T-helper 1 cell treated with Interleukin-12 subunit alpha and Interleukin-12 subunit beta and Interleukin-4 antibody, amounts not matched to agents 30 ng/mL and 1 ng/mL, for 36 hours (primary cell): ENCODE measurements around the gene PADI3. TPM values are rescaled to one million over a fixed set of nuclear protein-coding genes. Genes with fewer than 3 reads are reported as not detected.

ENCODE experiments used
- intact Hi-C: fragments of 100-400 bp; cut with micrococcal nuclease; formaldehyde crosslinking; loops from one replicate; pipeline ENCODE4 v1.15.1; 2024
- total RNA-seq: library from RNA; stranded (reverse); gene quantifications from 2 replicates; pipeline ENCODE4 v1.2.3, GENCODE V29; 2022

Gene PADI3
- total RNA-seq, 1 donor from 2014 or later, result not detected

DNA sequence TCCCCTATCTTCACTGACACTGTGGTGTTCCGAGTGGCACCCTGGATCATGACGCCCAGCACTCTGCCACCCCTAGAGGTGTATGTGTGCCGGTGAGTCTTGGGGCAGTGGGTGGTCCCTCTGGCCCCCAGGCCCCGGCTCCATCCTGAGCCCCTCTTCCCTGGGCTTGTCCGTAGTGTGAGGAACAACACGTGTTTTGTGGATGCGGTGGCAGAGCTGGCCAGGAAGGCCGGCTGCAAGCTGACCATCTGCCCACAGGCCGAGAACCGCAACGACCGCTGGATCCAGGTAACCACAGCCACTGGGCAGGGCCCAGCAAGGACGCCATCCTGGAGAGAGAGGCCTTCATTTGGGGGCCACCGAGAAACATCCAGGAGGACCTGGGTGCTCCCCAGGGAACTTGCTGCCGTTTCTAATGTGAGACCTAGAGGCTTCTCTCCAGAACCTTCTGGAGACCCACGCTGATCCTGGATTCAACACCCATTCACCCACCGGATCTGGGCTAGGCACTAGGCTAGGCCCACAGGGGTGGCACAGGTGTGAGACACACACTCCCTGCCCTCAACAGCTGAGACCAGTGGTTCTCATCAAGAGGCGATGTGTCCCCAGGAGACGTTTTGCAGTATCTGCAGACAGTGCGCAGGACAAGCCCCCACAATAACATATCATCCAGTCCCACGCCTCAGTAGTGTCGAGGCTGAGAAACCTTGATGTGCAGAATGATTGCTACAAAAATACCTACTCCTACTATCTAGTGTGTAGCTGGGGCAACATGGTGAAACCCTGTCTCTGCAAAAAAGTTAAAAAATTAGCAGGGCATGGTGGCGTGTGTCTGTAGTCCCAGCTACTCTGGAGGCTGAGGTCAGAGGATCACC lies 22.2 kb downstream of the PADI3 start:
- intact Hi-C loops, result no loop called here

DNA sequence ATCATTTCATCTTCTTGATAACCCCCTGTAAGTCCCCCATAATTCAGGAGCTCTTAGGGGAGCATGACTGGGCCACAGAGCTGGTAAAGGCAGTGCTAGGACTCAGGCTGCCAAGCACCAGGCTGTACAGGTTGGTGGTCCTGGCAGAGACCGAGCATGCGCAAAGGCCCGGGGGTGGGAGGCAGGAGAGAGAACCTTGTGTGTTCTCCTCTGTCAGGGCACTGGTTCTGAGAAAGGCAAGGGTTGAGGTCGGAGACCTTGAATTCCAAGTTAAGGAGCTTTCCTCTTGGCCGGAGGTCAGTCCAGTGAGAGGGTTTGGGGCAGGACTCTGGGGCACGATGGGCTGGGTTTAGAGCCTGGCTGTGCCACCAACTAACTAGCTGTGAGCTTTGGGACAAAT lies 23.2 kb downstream of the PADI3 start:
- intact Hi-C loops, result no loop called here

DNA sequence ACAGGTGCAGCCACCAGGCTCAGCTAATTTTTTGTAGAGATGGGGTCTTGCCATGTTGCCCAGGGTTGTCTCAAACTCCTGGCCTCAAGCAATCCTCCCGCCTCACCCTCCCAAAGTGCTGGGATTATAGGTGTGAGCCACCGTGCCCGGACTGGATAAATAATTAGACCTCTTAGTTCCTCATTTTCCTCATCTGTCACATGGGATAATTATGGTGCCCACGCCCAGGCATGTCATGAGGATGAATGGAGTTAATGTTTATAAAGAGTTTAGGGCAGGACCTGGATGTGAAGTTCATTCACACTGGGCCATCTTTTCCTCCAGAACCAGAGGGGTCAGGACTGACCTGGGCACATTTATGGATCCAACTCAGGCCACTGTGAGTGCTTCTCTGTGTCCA lies 23.7 kb downstream of the PADI3 start:
- intact Hi-C loops, result no loop called here

DNA sequence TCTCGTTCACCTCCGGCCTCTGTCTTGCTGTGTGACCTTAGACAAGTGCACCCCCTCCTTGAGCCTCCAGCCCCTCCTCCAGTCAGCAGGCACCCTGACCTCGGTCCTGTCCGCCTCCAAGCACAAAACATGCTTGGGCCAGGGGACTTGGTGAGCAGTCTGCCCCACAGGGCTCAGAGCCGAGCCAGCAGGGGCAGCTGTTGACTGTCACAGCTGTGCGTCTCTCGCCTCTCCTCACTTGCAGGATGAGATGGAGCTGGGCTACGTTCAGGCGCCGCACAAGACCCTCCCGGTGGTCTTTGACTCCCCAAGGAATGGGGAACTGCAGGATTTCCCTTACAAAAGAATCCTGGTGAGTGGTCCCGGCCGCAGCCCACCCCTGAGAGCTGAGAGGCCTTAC lies 24.2 kb downstream of the PADI3 start:
- intact Hi-C loops, result no loop called here

DNA sequence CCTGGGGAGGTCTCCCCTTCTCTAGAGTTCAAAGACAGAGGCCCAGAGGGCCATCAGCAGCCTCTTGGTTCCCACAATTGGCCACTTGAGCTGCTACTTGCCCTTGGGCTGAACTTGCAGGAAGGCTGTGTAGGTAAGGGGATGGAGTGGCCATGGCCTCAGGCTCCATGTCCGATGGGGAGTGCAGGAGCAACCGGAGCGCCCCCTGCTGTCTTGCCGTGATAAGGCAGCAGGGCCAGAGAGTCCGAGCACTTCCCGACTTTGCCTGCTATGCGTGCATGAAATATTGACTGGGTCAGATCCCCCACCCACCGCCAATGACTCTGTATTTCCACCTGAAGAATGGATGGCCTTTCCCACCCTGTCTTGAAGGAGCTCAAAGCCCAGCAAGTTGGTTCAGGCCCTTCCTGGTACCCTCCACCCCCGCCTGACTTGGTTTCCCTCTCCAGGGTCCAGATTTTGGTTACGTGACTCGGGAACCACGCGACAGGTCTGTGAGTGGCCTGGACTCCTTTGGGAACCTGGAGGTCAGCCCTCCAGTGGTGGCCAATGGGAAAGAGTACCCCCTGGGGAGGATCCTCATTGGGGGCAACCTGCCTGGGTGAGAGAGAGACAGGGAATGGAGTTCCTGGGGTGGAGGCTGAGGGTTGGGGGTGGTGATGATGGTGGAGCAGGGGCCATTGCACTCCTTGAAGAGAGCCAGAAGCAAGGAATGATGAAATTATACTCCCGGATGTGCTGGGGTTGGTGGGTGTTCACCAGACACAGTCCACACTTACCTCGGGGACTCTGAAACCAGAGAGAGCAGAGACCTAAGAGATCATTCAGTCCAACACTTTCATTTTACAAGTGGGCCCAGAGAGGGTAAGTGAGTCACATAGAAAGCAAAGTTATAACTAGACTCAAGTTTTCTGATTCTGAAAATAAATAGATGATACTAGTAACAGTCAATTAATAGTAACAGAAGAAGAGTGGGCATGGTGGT lies 25.6 kb downstream of the PADI3 start:
- intact Hi-C loops, result no loop called here

DNA sequence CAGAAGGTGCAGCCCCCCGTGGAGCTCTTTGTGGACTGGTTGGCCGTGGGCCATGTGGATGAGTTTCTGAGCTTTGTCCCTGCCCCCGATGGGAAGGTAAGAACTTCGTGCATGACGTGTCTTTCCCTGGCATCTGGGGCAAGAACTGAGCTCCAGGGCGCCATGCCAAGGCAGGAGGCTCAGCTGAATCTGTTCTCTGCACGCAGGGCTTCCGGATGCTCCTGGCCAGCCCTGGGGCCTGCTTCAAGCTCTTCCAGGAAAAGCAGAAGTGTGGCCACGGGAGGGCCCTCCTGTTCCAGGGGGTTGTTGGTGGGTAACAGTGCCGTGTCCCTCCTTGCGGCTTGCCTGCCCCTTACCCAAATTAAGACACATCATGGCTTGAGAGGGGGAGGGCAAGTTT lies 27.7 kb downstream of the PADI3 start:
- intact Hi-C loops, result no loop called here

DNA sequence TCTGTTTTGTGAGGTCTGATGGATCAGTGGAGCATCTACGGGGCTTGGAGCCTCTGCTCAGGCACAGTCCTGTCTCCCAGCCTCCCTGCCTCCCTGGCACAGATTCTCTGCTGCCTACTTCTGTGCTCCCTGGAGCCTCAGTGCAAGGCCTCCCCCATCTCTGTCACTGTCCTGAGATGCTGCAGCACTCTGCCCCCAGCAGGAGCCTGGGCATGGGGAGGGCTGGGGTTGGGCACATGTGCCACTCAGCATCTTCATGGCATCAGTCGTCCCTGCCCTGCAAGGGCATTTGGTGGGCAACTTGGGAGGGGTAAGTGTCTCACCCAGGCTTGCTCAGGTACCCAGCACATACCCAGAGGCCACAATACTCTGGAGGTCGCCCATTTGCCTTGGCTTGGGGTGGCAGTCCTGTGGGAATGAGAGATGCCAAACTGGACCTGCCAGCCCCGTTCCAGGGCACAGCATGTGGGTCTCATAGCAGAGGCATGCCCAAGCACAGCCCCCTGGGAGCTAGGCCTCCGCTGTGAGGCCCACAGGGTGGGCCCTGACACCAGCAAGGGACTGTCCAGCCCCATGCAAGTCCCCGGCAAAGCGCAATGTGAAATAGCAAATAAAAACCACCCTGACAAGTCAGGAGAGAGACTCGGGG lies 28.7 kb downstream of the PADI3 start:
- intact Hi-C loops, result no loop called here

DNA sequence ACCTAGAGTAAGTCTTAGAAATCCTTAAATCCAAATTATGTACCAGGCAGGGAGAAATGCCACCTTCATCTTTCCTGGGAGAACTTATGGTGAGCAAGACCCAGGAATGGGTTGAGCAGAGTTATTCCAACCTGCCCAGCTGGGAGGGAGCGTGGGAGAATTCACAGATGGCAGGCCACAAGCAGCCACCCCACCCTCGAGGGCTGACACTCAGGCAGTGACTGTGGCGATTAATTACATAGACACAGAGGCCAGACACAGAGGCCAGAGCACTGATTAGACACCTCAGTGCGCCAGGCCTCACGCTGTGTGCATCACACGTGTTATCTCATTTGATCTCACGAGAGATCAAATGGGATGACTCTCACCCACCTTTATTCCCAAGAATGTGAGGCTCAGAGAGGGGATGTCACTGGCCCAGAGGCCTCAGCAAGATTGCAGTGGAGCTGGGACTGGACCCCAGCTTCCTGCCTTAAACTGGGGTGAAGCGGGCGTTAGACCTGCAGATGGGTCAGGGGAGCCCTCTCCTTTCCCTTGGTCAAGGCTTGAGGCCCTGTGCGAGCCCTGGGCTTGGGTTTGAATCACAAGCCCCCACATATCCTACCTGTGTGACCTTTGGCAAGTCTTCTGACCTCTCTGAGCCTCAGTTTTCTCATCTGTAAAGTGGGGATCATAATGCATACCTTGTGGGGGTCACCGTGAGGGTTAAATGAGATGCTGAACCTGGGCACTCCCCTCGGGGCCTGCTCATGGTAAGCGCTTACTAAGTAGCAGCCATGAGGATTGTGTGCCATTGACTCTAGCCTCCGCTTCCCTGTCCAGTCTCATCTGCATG lies 30.3 kb downstream of the PADI3 start:
- intact Hi-C loops, result no loop called here

DNA sequence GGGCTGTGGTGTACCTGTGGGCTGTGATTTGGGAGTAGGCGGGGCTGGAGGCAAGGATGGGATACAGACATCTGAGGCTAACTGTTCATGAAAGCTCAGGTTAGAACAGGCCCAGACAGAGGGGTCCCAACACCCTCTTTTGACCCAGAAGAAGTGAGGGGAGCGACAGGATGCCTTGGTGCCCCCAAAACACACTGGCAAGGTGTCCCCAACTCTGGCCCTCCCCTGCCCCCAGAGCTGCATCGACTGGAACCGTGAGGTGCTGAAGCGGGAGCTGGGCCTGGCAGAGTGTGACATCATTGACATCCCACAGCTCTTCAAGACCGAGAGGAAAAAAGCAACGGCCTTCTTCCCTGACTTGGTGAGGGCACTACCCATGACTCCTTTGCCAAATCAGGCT lies 31.5 kb downstream of the PADI3 start:
- intact Hi-C loops, result no loop called here

DNA sequence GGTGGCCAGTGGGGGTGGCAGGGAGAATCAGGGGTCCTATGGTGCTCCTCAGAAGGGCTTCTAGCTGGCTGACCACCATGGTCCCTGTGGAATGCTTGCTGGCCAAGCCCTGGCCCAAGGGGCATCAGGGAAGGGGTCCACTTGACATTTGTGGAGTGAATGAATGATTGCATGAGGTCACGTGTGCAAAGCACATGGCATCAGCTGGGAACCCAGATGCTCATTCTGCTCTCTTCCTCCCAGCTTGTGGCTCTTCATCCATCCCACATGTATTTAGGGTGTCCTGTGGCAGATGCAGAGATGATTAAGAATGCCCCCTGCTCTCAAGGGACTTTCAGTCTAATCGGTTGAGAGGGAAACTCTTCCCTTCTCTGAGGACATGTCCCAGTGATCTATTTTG lies 32.0 kb downstream of the PADI3 start:
- intact Hi-C loops, result no loop called here

DNA sequence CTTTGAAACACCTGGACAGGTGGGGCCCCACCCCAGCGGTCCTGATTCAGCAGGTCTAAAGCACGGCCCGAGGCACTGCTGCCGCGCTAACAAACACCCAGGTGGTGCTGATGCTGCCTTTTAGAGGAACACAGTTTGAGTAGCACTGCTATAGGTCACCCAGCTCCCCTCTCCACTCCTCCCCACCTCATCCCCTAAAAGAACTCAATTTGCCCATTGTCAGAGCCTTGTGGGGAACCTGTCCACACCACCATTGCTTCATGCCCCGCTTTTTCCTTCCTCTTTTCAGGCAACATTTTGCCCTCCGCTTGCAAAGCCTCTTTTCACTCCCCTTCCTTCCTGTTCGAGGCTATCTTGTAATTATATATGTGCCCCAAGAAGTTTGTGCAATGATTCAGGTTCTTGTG lies 32.9 kb downstream of the PADI3 start:
- intact Hi-C loops, result no loop called here

DNA sequence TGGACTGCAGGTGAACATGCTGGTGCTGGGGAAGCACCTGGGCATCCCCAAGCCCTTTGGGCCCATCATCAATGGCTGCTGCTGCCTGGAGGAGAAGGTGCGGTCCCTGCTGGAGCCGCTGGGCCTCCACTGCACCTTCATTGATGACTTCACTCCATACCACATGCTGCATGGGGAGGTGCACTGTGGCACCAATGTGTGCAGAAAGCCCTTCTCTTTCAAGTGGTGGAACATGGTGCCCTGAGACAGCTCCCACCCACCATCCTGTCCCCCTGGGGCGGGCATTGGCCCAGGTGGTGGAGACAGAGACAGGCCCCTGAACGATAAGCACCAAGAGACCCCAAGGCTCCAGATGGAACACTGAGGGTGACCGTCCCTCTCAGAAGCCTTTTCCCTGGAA lies 33.9 kb downstream of the PADI3 start:
- intact Hi-C loops, result no loop called here

DNA sequence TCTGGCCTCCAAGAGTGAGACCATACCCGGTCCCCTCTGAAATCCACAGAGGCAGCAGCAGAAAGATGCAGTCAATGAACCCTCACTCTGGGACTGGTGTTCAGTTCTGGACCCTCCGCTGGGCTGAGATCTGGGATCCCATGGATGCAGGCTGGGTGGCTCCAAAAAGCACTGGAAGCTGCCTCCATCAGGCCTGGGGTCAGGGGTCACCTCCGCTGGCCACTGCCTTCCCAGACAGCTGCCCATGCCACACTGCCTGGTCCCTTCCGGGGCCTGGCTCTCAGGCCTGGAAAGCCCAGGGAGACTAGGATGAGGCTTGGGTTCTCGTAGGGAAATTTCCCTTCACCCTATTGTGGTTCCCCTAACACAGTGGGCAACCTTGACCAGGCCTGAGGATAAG lies 37.7 kb downstream of the PADI3 start:
- intact Hi-C loops, result no loop called here

DNA sequence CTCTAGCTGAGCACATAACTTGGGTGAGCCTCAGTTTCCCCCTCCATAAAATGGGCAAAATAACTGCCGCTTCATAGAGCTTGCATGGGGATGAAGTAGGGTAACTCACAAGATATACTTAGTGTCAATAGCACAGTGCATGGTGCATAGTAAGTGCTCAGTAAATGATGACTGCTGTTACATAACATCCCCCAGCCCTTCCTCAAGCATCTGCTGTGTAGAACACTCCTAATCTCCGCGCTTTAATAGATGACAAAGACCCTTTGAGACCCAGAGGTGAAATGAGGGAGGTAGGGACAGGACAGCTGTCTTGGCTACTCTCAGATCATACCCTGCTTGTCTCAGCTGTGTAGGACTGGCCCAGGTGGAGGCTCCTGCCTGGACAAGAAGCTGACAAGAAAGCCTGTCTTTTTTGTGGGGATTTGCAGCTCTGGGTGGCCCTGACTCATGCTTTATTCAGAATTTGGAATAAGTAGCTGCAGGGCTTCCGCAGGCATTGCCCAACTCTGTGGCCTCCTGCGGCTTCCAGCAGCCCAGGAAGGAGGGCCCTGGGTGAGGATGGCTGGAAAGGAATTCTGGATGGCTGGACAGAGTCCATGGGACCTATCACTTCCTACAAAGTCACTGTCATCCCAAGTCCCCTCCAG lies 38.4 kb downstream of the PADI3 start:
- intact Hi-C loops, result no loop called here

DNA sequence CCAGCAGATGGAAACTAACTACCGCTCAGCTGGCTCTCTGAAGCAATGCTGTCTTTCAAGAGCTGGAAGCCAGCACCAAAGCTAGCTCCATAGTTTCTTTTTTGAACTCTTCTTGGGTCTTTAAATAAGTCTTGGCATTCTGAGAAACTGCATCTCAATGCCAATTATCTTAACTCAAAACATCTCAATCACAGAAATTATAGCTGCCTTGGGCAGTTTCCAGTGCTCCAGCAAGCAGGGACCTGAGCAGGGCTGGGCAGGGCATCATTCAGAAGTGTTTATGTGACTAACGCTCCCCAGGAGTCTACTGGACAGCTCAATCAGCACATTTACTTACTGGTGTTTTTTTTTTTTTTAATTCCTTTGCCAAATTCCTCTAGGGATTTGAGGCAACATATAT lies 40.8 kb downstream of the PADI3 start:
- intact Hi-C loops, result no loop called here

DNA sequence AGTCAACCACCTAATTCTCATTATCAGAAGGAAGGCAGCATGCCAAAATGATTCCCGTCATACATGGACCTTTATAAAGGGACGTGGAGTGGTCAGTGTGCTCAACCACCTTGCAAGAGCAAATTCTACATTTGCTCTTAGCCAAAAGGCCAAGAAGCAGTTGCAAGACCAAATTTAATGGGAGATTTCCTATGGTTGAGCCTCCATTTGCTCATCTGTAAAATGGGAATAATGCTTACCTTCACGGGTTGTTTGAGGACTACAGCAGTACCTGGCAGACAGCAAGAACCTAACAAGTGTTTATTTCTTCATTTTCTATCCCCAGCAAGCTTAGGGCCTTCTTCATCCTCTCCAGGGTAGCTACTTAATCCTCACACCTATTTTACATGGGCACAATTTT lies 41.7 kb downstream of the PADI3 start:
- intact Hi-C loops, result no loop called here

DNA sequence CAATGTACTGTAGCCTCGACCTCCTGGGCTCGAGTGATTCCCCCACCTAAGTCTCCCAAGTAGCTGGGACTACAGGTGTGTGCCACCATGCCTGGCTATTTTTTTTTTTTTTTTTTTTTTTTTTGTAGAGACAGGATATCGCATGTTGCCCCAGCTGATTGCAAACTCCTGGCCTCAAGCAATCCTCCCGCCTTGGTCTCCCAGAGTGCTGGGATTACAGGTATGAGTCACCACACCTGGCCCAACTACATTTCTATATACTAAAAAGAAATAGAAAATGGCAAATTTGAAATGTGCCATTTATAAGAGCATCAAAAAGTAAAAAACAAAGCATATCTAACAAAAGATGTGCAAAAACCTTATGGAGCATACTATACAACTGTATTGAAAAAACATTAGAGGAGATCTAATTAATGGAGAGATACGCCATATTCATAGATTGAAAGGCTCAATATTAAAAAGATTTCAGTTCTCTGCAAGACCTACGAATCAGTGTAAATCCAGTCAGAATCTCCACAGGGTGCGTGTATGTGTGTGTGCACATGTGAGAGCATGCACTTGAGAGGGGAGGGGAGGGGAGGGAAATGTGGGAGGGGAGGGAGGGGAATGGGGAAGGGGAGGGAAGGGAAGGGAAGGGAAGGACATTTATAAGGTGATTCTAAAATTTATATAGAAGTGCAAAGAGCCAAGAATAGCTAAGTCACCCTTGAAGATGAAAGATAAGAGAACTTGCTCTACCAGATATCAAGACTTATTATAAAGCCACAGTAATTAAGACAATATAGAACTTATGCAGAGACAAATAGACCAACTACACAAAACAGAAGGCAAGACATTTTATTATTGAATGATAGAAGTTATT lies 43.6 kb downstream of the PADI3 start:
- intact Hi-C loops, result no loop called here

DNA sequence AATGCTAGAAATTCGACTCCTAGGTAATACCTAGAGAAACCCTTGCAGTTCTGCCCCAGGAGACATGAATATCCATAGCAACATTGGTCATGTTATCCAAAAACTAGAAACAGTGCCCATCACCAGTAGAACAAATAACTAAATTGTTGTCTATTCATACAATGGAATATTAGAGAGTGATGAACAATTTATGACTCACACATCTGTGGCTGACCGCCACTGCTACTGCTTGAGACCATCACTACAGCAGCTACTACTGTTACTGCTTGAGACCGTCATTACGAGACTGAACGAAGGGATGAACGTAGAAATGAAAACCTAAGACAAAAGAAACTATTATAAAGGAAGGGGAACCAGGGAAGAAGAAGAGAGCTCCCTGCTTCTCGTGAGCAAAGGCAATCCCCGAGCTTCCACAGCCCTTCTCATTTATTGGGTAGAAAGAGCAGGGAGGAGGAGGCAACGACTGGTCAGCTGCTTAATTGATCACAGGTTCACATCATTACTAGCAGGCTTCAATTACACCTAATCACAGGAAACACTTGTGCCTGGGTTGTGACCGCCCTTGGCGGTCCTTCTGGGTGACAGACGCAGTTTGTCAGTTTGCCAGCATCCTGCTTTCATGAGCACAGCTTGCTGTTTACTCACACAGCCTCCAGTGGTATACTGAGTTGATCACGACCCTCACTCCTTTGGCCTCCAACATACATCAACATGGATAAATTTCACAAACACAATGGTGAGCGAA lies 45.0 kb downstream of the PADI3 start:
- intact Hi-C loops, result no loop called here

DNA sequence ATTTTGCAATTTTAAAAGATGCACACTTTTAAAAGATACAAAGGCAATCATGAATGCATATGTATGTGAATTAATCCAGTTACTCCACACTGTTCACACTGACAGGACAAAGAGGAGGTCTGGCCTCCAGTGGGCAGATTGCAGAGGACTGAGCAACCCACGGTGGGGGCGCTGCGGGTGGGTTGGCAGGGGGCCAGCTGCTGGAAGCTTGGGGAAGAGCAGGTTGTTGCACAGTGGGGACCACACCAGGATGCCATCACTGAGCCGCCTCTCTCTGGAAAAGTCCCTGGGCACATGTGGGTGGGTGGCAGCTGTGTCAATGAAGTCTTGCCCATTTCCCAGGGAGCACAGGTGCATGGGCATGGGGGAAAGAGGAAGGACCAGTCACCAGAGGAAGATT lies 46.4 kb downstream of the PADI3 start:
- intact Hi-C loops, result no loop called here
